Thyroid gland (tissue), 4 donors: ENCODE results near the gene PTPRN2.

Experiments
- POLR2A ChIP-seq, 2 donors: fragments of 450-650 bp; IDR thresholded peaks; one replicate each; pipeline ENCODE4 v1.6.1; 2017; ENCODE audit warnings: antibody characterized with exemption in 2 of 2, mild to moderate bottlenecking in 2 of 2, moderate library complexity in 1 of 2
- TF ChIP-seq, protein P1 (sequence below), 6 experiments: fragments of 200-600 bp in 3 of 6; fragments of 450-650 bp in 3 of 6; sonication (generic) in 3 of 6; IDR thresholded peaks; one replicate each; pipeline ENCODE4 v1.5.1; 2016 to 2019; ENCODE audit warnings: antibody characterized with exemption in 6 of 6, mild to moderate bottlenecking in 2 of 6, inconsistent platforms in 1 of 6, moderate library complexity in 1 of 6

DNA sequence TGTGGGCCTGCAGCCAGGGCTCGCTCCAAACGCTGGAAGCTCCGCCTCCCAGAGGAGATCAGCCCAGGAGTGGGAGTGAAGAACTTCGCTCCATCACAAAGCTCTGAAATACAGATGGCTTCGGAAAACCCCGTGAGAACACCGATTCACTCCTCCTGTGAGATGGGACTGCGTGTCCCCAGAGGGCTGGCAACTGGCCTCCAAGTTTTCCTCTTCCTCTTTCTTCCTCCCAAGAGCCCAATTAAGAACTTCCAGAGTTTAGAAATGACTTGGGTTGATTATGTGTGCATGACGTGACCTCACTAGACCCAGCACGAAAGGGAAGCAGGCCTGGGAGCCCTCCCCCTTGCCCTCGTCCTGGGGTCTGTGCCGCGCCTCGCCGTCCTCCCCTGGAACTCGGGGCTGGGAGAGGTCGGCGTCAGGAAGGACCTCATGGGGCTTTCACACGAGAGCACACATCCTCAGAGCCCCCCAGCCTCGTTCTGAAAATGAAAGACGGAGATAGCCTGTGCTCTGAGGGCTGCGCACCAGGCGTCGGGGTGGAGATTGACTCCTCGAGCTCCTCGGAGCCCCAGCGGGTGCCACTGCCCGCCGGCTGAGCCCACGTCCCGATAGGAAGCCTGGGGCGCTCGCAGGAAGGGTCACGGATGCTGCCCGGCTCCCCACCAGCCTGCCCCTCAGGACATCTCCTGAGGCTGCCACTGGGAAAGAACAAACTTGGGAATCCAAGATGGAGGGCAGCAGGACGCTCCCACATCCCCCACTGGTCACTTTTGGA, 37.8 kb downstream of the PTPRN2 start:
- TF ChIP-seq, protein P1, sequence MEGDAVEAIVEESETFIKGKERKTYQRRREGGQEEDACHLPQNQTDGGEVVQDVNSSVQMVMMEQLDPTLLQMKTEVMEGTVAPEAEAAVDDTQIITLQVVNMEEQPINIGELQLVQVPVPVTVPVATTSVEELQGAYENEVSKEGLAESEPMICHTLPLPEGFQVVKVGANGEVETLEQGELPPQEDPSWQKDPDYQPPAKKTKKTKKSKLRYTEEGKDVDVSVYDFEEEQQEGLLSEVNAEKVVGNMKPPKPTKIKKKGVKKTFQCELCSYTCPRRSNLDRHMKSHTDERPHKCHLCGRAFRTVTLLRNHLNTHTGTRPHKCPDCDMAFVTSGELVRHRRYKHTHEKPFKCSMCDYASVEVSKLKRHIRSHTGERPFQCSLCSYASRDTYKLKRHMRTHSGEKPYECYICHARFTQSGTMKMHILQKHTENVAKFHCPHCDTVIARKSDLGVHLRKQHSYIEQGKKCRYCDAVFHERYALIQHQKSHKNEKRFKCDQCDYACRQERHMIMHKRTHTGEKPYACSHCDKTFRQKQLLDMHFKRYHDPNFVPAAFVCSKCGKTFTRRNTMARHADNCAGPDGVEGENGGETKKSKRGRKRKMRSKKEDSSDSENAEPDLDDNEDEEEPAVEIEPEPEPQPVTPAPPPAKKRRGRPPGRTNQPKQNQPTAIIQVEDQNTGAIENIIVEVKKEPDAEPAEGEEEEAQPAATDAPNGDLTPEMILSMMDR (IDR thresholded peaks at IDR 0.05): no peak
- no peak for TF ChIP-seq POLR2A (IDR thresholded peaks at IDR 0.05)
